HG03575 (cell line): ENCODE measurements around the gene PKM.

ENCODE experiments used
- ATAC-seq: cut with Tn5 transposase; IDR thresholded peaks from one replicate; pipeline ENCODE4 v1.9.1; 2021; ENCODE audit not compliant: unreplicated experiment, insufficient number of reproducible peaks, low FRiP score; ENCODE audit errors: extremely low read depth

The PKM gene

DNA sequence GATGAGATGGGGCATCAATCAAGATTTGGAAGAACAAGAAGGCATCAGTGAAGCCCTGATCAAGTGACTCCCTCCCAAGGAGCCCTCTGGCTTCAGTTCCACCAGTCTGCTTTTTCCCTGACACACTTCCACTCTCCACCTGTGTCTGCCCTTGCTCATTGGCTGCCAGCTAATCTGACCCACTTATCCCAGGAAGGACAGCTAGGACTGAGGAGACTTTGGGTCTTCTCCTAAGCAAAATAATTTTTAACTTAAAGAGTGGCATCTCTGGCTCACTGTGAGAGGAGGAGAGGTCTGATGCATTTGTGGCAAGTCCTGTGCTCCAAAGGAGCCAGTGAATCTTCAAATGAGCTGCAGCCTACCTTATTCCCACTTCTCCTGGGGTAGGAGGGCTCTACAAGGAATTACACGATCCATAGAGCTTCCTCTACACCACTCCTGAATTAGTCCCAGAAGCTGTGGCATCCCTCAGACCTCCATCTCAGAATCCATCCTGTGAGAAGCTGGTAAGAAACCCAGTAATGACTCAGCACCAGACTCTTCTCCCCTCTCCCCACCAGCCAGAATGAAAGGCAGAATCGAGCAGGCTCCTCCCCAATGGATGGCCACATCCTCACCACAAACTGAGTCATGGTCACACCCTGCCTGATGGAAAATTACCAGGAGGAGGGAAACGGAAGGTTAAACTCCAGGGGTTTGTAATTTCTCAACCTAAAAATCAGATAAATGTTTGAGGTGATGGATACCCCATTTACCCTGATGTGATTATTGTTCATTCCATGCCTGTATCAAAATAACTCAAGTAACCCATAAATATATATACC lies 6.3 kb upstream of the PKM start:
- no peak for ATAC-seq

DNA sequence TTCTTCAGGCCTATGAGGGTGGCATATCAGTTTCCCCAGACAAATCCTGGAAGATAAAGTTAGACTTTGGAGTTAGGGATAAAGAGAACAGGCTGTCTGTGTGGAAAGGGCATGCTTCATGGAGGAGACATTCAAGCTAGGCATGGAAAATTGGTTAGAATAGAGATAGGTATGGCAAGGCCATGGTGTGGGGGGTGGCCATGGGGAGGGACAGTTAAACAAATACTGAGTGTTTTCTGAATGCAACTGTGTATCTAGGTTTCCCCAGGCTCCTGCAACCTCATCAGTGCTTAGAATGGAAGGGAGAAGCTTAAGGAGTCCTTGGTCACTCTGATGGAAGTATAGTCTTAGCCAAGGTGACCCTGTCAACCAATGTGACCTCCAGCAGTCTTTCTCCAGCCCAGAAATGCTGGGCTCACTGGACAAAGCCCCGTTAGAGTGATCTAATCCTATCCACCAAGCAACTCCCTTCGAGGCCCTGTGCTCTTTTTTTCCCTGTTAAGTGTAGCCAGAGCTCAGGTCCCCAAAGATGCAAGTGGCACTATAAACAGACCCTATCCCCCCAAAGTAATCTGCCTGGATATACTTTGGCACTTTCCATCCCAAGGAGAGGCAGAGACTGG lies 5.5 kb upstream of the PKM start:
- ATAC-seq: no peak

DNA sequence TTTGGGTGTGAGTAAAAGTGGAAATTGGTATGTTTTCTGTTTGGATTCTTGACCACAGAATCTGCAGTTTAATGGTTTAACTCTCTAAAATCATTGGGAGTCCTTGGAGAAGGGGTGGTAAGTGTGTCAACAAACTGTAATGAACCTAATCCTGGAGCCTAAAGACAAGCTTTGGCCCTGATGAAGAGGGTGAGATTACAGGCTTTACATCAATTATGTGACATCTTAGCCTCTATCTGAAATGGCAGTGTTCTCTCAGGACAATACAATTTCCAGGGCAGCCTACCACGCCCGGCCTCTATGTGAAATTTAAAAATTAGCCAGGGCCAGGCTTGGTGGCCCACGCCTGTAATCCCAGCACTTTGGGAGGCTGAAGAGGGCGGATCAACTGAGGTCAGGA lies 4.3 kb upstream of the PKM start:
- ATAC-seq: no peak

DNA sequence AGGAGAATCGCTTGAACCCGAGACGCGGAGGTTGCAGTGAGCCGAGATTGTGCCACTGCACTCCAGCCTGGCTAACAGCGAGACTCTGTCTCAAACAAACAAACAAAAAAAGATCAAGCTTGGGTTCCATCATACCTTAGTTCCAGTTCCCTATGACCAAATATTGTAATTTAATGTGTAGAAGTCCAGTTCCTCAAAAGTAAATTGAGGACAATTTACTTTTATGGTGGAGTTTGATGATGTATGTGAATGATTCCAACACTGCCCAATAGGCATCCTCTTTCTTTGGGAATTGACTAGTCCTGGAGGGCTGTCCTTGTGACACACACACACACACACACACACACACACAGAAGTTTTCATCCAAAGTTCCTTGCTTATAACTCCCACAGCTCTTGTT lies 2.8 kb upstream of the PKM start:
- ATAC-seq: no peak

DNA sequence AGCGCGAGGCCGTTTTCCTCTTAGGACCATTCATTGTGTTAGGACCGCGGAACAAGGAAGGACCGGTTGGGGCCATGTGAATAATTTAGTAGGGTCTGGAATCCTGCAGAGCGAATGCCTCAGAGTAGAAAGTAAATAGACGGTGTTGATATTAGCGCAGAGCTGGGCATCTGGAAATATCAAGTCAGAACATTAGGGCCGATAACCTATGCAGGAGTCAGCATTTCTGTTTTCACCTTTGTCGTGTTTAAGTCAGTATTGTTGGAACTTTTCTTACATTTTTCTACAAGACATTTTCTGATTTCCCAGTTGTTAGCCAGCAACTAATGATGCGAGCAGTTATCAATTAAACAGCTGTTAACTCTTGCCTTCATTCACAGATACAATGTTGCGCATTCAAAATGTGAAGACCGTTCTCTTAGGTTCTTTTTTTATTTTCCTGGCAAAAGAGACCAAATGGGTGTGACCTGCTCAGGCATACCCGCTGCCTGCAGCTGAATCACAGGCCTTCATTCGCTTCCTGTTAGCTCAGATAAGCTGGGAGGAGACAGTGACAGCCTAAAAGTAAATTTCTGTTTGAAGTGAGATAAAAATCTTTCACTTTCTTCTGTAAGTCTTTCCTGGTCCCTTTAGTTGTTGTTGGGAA lies 966 bp upstream of the PKM start:
- ATAC-seq: no peak

DNA sequence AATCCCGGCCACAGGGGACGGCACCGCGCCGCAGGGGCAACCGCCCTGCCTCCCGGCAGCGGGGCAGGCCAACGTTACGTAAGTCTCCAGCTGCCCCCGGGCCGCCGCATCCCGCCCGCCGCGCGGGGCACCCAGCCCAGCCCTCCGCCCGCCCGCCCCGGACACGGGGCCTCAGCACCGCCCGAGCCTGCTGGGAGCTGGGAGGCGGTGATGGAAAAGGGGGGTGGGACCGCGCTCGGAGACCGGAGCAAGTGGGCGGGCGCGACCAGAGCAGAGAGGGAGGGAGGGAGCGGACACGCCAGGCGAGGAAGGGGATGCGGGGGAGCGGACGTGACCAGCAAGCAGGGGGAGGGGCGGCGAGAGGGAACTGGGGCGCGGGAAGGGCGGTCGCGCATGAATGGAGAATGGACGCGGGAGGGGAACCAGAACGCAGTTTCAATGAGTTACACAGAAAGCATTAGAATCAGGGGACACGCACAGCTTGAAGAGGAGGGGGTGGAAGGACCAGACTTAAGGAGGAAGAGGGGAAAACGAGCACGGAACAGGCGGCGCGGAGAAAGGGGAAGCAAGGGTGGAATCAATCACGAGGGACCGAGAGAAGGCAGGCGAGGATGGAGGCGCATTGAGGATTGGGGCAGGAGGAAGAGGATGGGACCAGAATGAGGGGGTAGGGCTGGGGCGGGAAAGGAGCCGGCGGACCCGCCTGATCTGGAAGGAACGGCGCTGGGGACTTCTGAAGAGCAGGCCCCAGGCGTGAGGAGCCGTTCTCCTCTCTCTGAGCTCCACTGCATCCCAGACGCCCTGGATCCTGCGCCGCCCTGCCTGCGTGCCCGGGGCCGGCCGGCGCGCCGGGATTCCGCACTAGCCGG lies 559 bp downstream of the PKM start:
- no peak for ATAC-seq

DNA sequence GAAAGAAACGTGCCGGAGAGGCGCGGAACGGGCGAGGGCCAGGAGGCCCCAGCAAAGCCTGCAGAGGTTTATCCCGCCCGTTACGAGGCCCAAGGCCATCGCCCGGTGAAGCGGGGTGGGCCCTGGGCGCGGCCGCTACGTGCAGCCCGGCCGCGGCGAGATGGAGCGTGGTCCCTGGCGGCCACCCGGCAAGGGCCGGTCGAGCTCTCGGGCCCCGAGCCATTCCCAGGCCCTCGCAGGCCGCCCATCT lies 1.1 kb downstream of the PKM start:
- ATAC-seq: no peak

DNA sequence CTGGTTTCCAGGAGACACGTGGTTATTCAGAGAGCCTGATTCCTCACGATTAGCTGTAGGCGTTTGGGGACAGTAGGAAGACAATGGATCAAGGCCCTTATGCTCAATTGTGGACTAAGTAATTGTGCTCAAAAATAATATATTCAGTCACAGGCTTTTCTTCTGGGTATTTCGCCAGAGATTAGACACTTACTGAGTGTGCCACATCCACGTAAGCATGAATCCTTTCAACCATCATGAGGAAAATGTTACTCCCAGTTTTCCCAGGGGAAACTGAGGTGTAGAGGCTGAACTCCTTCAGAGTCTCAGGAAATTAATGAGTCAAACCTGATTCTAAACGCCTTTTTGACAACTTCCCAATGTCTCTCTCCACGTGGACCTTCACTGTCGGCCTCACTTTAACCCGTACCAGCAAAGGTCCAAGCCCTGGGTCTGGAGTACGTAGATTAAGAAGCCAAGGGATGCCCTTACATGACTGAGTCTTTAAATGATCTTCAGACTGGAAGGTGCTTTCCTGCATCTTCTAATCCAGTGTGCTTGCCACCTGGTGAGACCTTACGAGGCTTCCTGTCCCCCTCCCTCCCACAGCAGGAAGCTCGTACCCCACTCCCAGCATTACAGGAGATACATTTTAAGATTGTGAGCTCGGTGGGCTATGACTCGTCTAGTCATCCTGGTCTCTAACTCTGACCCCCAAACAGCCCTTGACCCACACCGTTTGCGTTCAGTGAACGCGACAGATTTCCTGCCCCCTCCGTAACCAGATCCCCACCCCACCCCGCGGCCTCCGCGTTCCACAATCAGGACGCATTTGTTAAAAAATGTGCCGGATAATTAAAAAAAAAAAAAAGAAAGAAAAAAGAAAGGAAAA lies 1.7 kb downstream of the PKM start:
- ATAC-seq: no peak

DNA sequence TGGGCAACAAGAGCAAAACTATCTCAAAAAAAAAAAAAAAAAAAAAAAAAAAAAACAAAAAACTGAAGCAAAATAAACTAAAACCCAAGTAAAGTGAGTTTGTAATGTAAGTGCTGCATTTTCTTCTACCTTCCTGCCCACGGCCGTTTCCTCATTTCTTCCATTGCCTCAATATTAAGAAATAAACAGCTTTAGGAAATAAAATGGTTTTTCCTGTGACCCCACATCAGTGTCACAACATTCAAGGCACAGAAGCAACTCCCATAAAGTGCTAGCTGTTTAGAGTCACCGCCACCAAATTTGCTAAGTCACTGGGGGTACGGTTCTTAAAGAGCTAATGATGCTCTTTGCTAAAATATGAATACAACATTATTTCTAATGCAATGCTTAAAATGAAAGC lies 3.3 kb downstream of the PKM start:
- ATAC-seq: no peak

DNA sequence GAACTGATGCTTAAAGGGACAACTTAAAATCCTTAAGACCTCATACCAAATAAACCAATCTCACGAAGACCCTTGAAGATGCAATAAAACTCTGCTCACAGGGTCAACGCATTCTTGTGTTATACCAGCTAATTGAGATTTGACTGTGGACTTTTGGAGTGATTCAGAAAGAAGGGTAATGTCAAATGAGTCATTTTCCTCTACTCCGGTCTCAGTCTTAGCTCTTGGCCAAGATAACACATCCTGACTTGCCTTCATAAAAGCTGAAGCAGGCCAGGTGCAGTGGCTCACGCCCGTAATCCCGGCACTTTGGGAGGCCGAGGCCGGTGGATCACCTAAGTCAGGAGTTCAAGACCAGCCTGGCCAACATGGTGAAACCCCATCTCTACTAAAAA lies 3.8 kb downstream of the PKM start:
- no peak for ATAC-seq

DNA sequence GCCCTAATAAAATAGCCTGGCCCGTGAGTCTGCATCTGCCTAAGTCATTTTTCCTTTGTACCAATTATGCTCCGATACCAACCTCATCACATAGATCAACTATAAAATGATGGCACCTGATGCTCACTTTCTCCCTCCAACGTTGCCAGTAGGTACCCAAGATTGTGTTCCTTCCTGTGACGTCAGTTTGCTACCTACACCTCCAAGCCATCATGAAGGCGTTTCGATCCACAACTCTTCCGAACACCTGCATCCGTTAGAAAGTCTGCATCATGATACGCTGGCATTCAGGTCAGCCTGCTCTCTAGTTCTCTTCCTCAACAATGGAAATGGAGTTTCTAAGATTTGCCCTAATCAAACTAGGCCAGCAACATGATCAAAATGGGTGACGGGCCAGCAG lies 7.7 kb downstream of the PKM start:
- ATAC-seq: no peak

DNA sequence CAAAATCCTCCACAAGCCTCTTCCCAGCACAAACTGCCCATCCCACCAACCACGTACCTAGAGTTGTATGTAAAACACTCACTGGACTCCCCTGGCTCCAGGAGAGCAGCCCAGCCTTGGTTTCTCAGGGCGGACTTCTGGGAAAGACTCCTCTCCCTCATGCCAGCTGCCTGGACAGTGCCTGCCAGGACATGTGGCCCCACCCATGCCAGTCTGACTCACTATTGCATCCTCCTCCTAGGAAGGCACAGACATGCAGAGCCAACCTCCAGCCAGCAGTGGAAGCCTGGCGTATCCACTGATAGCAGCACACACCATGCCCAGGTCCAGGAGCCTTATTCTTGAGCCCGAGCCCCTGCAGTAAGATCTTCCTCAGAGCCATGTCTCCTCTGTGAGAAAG lies 8.6 kb downstream of the PKM start:
- no peak for ATAC-seq

DNA sequence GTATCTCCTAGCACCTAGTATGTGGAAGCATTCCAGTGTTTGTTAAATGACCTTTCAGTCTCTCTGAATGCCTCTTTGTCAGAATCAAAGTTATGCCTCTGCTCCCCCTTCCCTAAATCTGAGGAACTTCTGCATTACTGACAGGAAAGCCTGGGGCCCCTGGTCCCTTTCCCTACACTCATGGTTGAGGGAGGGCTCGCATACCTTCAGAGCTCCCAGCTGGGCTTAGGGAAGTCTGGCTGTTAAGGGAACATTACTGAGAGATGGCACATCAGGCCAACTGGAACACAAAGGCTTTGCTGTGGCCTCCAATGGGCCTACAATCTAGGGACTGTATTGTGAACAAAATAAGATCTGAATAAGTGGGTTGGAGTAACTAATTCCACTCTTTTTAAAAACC lies 10.3 kb downstream of the PKM start:
- ATAC-seq: no peak

DNA sequence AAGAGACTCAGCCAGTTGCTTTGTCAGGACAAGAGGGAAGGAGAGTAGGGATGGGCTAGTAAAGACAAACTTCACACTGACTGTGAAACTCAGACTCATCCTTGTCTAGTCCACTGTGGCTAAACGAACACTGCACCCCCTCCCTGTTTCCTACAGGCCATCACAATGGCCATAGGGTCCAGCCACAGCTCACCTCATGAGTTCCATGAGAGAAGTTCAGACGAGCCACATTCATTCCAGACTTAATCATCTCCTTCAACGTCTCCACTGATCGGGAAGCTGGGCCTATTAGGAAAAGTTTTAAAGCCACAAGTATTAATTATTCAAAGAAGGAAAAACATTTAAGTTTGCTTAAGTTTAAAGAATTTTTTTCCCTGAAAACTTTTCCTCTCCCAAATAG lies 13.8 kb downstream of the PKM start:
- no peak for ATAC-seq

DNA sequence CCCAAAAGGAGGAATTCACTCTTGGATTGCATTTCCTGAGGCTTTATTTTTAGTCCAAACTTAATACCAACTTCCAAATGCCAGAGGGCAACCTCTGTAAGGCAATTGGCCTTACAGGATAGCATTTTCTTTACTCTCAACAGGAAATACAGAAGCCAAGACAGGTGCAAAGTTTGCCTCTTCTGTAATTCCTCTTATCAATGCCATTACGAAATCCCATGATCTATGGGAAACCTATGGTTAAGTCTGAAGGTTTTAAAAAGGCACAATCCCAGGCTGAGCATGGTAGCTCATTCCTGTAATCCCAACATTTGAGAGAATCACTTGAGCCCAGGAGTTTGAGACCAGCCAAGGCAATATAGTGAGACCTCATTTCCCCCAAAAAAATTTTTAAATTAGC lies 14.9 kb downstream of the PKM start:
- no peak for ATAC-seq

DNA sequence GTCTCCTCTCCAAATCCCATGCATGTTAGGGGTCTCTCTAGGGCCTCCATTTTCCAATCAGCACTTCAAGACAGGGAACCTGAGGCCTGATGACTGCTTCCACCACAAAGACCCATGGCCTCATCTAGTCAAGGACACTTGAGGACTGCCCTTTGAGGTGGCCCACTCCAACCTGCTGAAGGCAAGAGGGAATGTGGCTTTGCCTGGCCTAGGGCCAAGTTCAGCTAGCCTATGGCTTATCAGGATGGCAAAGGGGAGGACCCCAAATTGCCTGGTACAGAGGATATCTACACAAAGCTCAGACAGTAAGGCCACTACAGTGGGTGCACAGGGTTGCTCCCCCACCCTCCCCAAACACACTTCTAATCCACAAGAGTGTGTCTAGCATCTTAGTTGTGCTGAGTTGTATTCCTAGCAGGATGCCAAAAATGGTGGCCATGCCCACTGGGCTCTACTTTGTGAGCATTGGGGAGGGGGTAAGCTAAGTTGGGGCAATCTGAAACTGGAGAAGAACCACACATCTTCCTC lies 23.4 kb downstream of the PKM start:
- ATAC-seq: no peak

DNA sequence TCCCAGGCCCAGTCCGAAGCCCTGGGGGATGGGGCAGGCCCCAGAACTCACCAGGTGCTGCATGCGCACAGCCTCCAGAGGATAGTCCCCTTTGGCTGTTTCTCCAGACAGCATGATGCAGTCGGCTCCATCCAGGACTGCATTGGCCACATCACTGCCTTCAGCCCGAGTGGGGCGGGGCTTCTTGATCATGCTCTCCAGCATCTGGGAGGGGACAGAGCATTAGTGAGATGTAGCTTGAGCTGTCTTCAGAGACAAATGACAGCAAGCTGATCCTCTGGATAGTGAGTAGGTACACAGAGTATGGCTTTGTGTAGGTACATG lies 24.4 kb downstream of the PKM start:
- no peak for ATAC-seq

DNA sequence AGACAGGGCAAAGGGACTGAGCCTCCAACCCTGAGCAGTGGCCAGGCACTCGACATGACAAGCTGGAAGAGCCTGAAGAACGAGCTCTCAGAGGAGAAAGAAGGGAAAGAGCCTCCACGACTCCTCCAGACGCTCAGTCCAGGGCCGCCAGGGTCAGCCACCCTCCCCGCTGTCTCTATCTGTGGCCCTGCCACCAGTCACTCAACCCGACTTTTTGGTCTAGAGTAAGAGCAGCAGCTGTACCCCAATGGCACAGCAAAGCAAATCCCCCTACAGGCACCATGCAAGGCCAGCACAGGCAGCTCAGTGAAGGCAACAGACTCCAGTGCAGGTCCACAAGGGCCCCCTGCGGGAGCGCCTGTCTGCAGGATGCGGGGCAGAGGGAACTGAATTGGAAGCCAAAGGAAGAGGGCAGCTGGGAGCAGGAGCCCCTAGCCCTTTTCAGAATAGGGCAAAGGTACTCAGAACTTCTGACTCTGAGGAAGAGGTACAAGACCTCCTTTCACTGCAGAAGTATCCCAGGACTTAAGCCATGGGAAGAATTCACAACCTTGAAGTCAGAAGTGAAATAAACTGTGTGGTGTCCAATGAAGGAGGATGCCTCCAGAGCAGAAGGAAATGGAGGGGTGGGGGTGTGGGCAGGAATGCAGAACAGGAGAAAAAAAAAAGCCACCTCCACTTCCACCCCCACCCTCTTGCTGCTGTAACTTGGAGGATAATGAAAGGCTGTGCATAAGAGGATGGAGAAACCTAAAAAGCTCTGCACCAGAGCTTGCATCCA lies 24.9 kb downstream of the PKM start:
- no peak for ATAC-seq
